DMS 273 (cell line): Measurements from ENCODE around the gene IMMP2L.

Experiments
- DNase-seq: peaks from one replicate; lab custom pipeline; 2025; ENCODE audit not compliant: unreplicated experiment; lab: John Stamatoyannopoulos, UW

IMMP2L gene

DNA sequence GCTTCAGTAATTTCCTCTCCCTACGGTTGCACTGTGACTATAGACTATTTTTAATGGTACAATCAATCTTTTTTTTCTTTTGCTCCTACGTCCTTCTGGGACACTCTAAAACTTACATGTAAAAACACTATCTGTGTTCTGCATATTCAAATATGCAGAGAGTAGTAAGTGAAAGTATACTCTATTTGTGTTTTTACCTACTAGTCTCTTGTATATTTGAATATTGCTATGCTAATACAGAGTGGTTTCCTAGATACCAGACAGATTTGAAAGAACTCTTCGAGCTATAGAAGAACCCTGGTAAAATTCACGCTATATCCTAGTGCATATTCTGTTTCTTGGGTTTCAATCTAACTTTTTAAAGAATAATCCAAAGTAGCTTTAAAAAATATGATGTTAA is 672.2 kb downstream of the IMMP2L start:
- no peak for DNase-seq

DNA sequence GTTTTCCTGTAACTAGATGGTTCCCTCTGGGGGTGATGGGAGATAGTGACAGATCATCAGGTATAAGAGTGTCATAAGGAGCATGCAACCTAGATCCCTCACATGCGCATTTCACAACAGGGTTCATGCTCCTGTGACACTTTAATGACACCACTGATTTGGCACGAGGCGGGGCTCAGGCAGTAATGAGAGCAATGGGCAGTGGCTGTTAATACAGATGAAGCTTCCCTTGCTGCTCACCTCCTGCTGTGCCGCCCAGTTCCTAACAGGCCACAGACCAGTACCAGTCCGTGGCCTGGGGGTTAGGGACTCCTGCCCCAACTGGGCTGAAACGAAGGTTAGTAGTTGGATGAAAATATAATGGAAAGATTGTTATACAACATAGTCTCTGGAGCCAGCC is 673.0 kb downstream of the IMMP2L start:
- no peak for DNase-seq

DNA sequence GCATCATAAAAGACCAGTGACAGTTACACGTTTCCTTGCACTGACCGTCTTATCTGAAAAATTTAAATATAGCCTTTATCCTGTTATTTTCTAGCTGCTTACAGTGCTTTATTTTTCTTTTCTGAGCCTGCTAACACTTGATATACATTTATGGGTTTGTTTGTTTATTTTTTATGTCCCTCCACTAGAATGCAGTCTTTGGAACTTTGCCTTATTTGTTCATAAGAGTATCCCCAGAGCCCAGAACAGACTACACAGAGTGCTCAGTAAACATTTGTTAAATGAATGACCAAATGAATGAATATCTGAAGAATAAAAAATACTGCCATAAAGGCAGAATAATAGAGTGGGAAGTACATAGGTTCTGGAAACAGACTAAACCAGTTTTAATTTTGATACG is 673.7 kb downstream of the IMMP2L start:
- DNase-seq: no peak

DNA sequence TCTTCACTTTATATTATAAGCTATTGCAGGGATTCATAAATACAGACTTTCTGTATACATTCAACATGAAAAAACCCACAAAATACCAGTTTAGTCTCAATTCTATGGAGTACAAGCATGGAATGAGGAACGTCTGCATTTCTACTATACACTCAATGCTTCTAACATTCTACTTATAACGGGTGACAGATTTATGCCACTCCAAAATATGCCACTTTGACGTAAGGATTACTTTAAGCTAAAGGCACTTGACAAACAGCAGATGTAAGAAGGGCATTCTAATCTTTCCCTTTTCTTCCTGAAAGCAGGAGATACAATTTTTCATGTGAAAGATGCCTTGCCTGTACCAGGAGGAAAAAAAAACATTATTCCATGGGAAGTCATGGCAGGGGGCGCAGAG is 676.8 kb downstream of the IMMP2L start:
- no peak for DNase-seq

DNA sequence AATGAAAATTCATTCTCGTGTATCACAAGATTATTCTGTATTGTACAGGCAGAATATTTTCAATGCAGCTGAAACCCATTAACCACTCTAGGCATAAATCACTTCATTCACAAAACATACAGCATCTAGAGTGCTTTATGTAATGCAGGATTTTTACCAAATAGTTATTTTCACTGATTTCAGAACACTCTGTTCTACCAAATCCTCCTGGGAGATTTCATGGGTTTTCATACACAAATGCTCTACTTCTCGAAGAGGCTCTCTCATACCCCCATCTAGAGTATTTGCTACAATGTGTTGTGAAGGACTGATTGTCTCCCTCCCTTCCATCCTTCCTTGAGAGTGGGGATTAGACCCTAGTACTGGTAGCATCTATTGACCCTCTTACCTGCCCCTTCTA is 680.6 kb downstream of the IMMP2L start:
- no peak for DNase-seq

DNA sequence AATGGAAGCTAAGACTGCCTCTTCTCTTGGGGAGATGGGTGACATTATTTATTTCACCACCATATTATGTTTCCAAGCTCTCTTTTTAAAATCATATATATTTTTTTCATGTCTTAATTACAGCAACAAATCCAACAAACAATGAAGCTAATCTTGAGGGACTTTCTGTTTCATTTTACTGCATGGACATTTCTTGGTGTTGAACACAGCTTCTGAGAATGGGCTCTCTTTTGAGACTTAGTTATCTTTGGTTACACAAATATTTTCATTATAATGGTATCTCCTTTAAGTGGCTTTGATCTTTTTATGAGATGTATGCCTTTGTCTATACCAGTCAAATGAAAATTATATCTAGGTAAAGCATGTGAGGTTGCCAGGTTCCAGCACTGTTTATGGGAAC is 681.3 kb downstream of the IMMP2L start:
- DNase-seq: no peak

DNA sequence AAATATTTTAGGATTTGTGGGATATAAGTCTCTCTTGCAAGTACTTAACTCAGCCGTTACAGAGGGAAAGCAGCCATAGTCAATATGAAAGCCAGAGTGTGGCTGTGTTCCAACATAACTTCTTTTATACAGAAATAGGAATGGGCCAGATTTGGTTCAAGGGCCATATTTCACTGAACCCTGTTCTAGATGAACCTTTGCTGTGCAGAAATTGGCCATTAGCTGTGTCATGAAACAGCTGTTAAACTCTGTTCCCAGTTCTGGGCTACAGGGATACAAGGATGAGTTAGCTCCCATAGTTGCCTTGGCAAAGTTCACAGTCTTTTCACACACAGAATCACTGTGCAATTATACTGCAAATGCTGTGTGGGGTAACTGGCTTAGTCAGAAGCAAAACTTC is 685.3 kb downstream of the IMMP2L start:
- peak; percentile 29 for DNase-seq

DNA sequence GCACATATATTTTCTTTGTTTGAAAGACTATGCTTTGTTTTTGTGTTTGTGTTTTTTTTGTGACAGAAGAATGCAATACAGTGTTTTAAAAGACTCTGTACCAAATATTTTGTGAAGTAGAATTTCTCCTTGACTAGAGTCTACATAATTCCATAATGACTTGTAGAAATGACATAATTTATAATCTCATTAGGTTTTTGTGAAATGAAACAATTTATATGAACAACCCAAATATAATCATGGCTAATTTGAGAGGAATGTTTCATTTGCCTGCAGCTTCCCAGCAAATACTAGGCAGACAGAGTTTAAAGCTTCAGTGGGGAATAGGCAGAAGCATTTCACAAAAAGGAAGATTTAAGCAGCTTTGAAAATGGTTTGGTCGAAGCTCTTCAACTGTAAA is 686.9 kb downstream of the IMMP2L start:
- DNase-seq: no peak

DNA sequence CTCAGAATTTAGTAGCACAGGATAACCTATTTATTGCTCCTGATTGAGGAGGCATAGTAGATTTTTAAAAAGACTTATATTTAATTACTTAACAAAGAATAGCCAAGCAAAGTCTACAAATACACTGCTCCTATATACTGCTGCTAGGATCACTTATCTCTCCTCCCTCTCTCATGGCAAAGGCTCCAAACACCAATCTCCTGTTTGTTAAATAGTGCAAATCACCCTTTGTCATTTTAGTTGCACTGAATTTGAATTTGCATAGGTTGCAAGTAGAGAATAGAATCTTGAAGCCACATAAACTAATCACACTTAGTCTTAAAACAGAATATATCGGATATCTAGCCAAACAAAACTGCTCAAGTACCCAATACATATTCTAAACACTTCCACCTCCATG is 690.4 kb downstream of the IMMP2L start:
- no peak for DNase-seq

DNA sequence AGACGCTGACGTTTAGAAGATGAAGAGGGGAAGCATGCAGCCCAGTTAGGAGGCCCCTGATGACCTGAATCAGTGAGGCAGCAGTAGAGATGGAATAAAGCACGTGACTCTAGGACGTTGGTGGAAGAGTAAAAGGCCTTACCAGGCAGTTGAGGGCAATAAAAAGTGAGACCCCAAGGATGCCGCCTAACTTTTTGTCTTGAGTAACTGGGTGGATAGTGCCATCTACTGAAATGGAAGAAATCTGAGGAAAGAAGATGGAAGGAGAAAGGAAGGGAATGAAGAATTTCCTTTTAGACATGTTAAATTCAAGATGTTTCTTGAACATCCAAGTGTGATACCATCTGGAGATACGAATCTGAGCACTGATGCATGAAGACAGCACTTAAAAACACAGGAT is 691.4 kb downstream of the IMMP2L start:
- DNase-seq: peak; percentile 50

DNA sequence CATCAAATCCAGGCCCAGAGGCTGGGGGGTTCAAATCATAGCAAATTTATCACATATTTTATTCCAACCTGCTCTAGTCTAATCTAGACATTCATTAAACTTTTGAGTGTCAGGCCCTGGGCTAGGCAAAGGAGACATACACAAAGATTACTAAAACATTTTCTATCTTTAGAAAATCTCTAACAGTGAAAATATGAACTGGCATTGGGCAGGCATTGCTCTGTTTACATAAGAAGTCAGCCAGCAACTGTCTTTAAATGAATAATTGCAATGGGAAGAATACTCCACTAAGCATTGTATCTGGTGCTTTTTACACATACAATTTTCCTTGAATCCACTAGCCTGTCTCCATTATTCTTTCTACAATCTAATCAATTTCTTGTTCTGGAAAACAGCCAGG is 693.8 kb downstream of the IMMP2L start:
- no peak for DNase-seq

DNA sequence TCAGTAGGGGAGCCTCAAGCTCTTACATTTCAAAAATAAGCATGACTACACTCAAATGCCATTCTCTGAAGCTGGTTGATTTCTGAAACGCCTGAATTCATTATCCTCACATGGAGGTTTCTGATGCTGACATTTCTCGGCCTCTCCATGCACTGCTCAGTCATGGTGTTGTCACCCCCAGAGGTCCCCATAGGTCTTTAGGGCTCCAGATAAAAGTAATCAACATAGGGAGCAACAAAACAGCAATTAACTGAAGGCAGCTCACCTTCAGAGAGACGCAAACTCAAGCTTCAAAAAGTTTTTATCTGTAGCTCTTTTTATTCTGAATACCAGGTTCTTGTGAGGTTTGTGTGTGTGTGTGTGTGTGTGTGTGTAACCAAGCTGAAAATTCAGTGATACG is 694.5 kb downstream of the IMMP2L start:
- DNase-seq: no peak

DNA sequence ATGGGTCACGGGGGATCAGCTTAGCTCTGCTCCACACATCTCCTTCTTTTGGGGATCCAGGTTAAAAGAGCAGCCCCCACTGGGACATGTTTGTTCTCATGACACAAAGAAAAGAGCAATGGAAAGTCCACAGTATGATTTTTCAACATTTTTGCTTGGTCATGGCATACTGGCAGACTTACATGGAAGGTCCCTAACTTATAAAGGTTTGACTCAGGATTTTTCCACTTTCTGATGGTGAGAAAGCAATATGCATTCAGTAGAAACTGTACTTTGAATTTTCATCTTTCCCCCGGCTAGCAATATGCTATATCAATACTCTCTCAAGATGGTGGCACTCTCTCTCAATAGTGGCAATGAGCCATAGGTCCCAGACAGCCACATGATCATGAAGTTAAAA is 699.0 kb downstream of the IMMP2L start:
- no peak for DNase-seq

DNA sequence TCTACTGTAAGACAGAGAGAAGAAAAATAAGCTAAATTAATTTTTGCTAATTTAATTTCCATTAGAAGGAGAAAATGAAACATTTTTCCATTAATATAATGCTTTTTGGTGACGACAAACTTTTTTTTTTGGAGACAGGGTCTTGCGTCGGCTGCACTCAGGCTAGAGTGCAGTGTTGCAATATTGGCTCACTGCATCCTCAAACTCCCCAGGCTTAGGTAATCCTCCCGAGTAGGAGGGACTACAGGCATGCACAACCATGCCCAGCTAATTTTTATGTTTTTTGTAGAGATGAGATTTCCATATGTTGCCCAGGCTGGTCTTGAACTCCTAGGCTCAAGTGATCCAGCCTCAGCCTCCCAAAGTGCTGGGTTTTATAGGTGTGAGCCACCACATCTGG is 701.1 kb downstream of the IMMP2L start:
- no peak for DNase-seq

DNA sequence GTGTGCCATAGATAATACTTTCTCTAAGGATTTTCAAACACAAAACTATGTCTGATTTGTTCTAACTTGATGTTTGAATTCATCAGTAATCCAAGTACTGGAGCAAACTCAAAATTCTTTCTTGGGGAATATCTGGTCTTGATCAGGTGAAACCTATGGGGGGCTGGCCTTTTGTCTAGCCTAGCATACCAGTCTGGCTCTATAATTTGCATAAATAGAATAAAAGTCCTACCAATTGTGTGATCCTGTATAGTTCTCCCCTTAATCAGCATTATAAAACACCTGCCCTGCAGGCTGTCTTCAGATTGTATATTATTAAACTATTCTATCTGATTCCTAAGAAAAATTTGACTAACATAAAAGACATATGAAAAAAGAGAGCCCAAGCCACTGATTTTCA is 705.2 kb downstream of the IMMP2L start:
- DNase-seq: no peak

DNA sequence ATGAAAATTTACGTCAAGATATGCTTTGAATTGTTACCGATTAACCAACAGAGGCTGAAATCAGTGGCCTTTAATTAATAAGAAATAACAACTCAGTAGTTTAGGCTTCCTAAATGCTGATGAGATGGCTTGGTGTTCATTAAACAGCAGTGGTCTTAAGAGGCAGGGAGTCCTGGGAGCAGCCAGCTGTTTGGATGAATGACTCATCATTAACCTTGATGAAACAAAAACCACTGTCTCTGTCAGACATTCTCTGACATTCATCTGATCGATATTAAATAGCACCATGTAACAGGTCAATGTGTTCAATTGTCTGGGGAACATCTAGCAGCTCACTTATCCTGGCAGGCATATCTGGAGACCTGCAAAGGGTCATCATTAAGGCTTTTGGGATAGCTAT is 705.6 kb downstream of the IMMP2L start:
- peak; percentile 50 for DNase-seq

DNA sequence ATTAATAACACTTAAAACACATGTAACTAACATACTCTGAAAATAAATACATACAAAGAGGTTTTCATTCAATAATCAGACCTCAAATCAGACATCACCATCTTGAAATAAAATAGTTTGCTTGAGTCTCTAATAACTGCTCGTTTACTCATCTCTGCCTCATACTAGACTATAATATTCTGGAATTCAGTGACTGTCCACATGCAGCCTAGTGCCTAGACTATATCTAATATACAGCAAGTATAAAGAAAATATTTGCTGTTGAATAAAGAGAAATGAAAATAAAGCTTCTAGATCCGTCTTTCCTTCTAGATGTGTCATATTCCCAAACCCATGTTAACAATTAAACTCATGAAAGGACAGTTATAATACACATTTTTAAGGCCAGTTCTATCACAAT is 707.6 kb downstream of the IMMP2L start:
- DNase-seq: no peak

DNA sequence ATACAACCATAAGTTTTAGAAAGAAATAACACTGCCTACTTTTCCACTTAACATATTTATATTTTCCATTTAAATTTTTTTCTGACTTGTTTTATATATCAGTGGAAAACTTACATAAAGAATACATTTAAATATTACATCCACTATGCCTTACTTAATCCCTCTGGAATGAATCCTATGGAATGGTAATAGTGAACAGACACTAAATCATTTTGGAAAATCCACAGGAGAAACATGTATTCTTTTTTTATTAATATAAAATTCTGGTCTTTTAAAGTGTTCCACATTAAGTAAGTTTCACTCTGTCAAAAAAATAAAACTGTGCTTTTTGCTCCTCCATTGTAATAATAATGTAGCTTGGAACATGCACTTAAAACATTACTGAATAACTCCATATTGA is 708.1 kb downstream of the IMMP2L start:
- DNase-seq: no peak

DNA sequence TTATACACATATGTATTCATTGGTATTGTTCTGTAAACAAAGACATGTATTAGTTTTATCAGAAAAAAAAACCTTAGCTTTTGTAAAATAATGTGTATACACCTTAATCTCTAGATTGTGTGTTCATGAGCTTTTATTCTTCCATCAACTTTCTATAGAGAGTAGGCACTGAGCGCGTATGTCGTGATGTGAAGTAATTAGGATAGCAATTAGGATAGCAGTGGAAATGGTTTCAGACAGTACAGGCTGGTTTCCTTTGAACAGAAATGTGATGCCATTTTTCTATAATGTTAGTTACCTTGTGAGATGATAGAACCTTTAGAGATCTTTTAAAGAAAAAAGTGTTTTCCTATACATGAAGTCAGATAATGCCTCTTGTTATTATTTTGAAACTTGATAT is 709.0 kb downstream of the IMMP2L start:
- DNase-seq: no peak

DNA sequence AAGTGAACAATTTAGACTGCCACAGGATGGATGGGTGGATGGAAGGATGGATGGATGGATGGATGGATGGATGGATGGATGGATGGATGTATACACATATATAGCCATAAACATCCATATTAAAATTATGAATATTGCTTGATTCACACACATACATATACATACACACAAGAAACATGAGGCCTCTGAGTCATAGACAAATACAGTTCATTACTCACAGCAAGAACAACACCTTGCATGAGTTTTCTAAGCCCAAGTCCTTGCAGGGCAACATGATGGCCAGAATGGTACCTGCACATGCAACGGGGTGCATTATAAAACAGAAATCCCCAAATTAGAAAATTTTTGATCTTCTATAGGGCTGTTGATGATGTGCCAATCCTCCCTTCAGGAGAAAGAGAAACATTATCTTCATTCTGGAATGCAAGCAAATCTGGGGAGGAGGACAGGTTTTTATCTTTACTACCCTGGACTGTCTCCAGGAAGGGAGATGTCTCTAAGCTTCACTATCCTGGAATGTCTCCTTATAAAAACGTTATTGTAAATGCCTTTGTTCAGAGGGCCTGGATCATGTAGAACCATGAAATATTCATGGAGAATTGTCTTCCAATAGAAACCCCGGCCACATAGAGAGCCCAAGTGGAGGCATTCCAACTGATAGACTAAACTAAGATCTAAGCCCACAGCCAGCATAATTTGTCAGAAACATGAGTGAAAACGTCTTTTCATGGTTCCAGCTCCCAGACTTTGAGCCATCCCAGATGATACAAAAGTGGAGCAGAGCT is 709.9 kb downstream of the IMMP2L start:
- DNase-seq: no peak

DNA sequence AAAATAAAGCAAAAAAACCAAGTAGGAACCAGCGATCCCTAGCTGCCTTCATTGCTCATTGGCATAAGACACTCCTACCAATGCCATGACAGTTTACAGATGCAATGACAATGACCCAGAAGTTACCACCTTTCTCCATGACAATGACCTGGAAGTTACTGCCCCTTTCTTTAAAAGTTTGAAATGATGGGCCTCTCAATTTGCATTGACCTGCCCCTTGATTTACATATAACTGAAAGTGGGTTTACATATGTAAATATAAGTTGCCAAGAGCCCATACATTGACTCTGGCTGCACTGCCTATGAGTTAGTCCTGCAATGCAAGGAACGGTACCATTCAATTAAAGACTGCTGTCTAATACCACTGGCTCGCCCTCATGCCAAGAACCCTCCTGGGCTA is 712.1 kb downstream of the IMMP2L start:
- no peak for DNase-seq

DNA sequence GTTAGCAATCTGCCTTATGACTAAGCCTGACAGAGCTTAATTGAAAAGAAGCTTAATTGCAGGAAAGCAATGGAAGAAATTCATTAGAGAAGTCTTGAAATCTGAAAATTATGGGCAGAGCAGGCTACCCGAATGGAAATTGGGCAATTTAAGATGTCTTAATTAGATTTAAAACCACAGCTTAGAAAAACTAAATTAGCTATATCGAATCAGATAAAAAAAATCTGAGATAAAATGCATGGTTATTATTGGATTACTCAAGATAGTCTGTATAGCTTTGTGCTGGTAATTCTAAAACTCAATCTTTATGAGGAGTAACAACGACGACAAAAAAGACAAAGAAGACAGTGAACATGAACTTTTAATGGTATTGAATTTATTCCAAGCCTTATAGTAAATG is 719.5 kb downstream of the IMMP2L start:
- no peak for DNase-seq

DNA sequence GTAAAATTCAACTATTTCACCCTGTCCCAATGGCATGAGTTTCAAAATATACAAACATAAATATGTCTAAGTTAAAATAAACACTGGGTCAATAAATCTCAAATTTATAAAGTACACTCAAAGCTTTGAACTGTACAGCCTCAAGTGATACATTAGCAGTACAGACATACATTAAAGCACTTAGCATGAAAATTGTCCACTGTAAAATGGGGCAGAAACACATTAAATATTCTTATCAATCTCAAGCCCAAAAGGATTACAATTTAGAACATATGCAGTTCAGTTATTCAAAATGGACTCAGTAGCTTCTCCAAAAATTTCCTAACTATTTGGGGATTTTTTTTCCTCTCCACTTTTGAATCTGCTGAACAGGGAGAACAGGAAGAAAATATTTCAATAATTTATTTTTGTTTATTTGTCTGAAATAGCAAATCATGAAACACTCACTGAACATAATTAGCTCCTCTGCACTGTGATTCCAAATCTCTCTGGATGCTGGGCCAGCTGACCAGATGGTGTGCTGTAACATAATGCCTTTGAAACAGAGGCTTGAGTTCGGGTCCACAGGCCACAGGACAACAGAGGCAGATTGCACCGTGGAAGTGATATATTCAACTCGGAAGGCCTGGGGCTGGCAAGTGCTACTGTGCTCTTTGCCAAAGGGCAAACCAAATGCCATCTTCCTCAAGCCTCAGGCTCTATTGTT is 720.3 kb downstream of the IMMP2L start:
- DNase-seq: peak; percentile 95
